Ramos (cell line): ENCODE measurements around the gene BLOC1S3.

Experiments
- in situ Hi-C: fragments of 300-500 bp; cut with MboI; formaldehyde crosslinking; loops from one replicate; pipeline ENCODE4 v1.14.3; 2022; ENCODE audit warnings: low sequenced_read_pairs; ENCODE audit not compliant: unreplicated experiment

BLOC1S3 gene

DNA sequence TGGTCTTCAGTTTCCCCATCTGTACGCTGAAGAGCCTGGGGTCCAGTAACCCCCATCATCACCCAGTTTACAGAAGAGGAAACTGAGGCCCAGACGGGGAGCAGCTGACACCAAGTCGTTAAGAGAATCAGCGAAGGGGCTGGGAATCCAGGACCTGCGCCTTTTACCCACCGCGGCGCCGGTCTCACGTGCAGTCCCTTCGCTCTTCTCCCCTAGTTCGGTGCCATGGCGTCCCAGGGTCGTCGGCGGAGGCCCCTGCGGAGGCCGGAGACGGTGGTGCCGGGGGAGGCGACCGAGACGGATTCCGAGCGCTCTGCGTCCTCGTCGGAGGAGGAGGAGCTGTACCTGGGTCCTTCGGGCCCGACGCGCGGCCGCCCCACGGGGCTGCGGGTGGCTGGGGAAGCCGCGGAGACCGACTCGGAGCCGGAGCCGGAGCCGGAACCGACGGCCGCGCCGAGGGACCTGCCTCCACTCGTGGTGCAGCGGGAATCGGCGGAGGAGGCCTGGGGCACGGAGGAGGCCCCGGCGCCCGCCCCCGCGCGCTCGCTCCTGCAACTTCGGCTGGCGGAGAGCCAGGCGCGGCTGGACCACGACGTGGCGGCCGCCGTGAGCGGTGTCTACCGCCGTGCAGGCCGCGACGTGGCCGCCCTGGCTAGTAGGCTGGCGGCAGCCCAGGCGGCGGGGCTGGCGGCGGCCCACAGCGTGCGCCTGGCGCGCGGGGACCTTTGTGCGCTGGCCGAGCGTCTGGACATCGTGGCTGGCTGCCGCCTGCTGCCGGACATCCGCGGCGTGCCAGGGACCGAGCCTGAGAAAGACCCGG, 698 bp downstream of the BLOC1S3 start:
- in situ Hi-C loops, result no loop called here

DNA sequence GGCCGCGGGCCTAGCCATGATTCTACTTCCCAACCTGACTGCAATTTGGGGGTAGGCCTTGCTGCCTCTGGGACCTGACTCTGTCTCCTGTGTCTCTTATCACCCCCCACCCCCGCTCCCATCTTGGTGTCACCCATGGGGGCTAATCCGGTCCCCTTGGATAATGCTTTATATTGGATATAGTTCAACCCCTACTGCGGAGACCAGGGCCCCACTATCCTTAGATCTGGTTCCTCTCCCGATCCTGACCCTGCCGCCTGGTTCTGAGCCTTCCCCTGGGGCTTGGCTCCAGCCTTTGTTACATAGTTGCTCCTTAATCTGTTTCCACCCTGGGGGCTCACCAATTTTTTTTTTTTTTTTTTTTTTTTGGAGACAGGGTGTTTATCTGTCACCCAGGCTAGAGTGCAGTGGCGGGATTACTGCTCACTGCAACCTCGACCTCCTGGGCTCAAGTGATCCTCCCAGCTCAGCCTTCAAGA, 1.3 kb downstream of the BLOC1S3 start:
- in situ Hi-C loops, result loop anchor here (10.0 kb wide), 1 partner anchor 275 kb away; the partner anchor contains the start of gene APOE

DNA sequence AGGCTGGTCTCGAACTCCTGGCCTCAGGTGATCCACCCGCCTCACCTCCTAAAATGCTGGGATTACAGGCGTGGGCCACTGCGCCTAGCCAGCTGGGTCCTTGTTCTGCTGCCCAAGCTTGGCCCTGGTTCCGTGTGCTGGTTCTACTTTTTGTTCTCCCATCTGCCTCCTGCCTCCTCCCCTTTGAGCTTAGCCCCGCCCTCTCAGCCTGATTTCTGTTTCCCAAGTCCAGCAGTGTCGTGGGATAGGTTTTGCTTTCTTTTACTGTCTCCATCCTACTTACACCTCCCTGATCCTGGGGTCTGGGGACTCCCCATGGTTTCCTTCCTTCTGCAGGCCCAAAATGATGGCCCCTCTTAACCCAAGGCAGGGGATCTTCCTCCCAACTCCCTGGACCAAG, 2.4 kb downstream of the BLOC1S3 start:
- in situ Hi-C loops, result loop anchor here (10.0 kb wide), 1 partner anchor 276 kb away; the partner anchor contains the start of gene APOE

DNA sequence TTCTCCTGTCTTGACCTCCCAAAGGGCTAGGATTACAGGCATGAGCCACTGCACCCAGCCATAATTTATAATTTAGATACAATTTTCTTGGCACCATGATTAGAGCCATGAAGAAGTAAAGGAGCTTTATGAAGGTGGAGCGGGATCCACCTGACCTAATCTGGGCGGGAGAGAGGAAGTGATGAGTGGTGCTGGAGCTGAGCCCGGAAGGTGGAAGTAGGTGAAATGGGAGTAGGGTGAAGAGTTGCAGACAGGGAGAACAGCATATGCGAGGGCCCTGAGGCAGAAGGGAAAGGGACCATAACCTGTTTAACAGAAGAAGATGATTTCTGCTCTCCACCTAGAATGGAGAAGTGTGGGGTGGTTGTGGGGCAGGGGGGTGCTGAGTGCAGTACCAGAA, 4.2 kb downstream of the BLOC1S3 start:
- in situ Hi-C loops, result loop anchor here (10.0 kb wide), 1 partner anchor 278 kb away; the partner anchor contains the start of gene APOE

DNA sequence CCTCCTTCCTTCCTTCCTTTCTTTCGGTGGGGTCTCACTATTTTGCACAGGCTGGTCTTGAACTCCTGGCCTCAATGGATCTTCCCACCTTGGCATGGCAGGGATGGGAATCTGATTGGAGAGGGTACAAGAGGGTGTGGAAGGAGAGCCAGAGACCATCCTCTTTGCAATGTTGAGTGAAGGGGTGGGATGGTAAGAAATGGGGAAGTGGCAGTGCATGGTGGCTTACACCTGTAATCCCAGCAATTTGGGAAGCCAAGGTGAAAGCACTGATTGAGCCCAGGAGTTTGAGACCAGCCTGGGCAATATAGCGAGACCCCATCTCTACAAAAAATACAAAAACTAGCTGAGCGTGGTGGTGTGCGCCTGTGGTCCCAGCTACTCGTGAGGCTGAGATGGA, 5.5 kb downstream of the BLOC1S3 start:
- in situ Hi-C loops, result loop anchor here (10.0 kb wide), 1 partner anchor 279 kb away; the partner anchor contains the start of gene APOE

DNA sequence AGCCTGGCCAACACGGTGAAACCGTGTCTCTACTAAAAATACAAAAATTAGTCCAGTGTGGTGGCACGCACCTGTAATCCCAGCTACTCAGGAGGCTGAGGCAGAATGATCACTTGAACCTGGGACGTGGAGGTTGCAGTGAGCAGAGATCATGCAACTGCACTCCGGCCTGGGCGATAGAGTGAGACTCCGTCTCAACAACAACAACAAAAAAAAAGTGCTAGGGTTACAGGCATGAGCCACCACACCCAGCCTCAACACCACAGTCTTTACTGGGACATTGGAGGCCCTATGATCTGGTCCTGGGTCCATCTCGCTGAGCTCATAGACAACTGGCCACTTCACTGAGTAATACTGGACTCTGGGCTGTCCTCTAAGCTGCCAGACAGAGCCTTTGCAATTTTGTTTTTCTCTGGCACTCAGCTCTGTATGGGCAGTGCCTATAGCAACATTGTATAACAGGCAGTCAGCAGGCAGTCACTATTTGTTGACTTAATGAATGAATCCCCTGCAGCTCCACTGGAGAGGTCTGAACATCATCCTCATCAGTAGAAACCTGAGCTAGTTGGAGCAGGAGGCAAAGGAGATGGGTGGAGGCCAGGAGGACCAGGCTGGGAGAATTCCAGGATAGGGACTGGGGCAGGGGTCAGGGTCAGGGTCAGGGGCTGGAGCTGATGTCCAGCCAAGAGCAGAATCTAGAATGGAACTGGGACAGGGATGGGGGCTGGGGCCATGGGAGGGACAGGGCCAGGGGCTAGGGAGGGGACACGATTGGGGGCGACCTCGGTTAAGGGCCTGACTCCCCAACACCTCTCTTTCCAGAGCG, 8.1 kb downstream of the BLOC1S3 start:
- in situ Hi-C loops, result loop anchor here (10.0 kb wide), 1 partner anchor 282 kb away; the partner anchor contains the start of gene APOE

DNA sequence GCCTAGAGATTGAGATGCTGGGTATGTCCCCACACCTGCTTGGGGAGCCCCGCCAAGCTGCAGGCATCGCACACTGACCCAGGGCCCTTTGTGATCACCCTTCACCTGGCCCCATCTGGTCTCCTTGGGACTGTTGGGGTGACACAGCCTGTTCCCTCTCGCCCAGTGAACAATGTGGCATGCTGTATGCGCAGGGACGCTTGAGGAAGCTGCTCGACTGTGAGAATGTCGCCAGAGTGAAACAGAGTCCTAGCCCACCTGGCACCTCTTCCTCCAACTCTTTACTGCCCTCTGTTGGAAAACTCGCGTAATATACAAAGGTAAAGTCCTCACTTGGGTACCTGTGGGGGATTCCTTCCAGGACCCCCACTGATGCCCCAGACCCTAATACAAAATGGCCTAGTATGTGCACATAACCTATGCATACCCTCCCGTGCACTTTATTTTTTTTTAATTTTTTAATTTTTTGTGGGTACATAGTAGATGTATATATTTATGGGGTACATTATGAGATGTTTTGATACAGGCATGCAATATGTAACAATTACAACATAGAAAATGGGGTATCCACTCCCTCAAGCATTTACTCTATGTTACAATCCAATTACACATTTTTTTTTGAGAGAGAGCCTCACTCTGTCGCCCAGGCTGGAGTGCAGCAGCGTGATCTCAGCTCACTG, 9.0 kb downstream of the BLOC1S3 start:
- in situ Hi-C loops, result loop anchor here (10.0 kb wide), 1 partner anchor 283 kb away; the partner anchor contains the start of gene APOE

DNA sequence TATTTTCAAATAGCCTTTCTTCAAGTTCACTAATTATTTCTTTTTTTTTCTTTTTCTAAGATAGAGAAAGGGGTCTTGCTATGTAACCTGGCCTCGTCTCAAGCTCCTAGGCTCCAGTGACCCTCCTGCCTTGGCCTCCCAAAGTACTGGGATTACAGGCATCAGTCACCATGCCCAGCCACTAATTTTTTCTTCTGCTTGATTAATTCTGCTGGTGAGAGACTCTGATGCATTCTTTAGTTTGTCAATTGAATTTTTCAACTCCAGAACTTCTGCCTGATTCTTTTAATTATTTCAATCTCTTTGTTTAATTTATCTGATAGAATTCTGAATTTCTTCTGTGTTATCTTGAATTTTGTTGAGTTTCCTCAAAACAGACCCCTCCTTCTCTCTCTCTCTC, 11.4 kb downstream of the BLOC1S3 start:
- in situ Hi-C loops, result loop anchor here (10.0 kb wide), 1 partner anchor 285 kb away; the partner anchor contains the start of gene APOE

DNA sequence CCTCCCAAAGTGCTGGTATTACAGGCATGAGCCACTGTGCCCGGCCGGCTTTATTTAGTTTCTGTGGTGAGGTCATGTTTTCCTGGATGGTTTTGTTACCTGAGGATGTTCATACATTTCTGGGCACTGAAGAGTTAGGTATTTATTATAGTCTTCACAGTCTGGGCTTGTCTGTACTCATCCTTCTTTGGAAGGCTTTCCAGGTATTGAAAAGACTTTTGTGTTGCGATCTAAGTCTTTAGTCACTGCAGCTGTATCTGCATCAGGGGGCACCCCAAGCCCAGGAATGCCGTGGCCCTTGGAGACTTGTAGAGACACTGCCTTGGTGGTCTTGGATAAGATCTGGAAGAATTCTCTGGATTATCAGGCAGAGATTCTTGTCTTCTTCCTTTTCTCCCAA, 12.8 kb downstream of the BLOC1S3 start:
- in situ Hi-C loops, result no loop called here

DNA sequence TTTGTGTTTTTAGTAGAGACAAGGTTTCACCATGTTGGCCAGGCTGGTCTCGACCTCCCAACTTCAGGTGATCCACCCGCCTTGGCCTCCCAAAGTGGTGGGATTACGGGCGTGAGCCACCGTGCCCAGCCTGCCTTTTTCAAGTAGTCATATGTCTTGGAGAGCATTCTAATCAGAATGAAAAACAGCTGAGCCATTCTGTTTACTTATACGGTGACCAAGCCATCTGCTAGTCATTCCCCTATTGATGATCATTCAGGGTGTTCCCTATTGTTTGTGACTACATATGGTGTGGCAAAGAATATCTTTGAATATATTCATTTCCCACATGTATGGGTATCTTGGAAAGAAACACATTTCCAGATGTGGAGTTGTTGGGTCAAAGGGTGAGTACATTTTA, 17.2 kb downstream of the BLOC1S3 start:
- in situ Hi-C loops, result no loop called here

DNA sequence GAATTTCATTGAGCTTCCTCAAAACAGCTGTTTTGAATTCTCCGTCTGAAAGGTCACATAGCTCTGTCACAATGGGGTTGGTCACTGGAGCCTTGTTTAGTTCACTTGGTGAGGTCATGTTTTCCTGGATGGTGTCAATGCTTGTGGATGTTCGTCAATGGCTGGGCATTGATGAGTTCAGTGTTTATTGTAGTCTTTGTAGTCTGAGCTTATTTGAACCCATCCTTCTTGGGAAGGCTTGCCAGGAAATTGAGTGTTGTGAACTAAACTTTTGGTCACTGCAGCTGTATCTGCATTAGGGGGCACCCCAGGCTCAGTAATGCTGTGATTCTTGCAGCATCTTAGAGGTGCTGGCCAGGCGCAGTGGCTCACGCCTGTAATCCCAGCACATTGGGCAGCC, 22.0 kb downstream of the BLOC1S3 start:
- in situ Hi-C loops, result no loop called here

DNA sequence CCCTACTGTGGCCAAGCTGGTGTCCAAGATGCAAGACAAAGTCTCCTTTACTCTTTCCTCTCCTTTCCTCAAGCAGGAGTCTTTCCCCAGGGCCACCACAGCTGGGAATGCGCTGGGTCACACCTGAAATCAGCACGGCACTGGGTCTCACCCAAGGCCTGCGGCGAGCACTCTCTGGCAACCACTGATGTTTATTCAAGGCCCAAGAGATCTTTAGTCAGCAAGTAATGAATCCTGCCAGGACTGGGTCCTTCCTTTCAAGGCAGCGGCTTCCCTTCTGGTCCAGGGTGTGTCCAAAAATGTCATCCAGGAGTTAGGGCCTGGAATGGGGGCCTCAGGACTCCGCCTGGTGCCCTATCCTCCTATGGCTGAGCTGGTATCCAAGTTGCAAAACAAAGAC, 24.1 kb downstream of the BLOC1S3 start:
- in situ Hi-C loops, result no loop called here

DNA sequence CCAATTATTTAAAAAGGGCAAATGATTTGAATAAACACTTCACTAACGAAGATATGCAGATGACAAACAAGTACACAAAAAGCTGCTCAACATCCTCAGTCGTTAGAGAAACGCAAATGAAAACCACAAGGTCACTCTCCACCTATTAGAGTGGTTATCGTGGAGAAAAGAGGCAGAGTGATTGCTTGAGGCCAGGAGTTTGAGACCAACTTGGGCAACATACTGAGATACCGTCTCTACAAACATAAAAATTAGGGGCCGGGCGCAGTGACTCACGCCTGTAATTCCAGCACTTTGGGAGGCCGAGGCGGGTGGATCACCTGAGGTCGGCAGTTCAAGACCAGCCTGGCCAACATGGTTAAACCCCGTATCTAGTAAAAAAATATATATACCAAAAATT, 27.2 kb downstream of the BLOC1S3 start:
- in situ Hi-C loops, result no loop called here

DNA sequence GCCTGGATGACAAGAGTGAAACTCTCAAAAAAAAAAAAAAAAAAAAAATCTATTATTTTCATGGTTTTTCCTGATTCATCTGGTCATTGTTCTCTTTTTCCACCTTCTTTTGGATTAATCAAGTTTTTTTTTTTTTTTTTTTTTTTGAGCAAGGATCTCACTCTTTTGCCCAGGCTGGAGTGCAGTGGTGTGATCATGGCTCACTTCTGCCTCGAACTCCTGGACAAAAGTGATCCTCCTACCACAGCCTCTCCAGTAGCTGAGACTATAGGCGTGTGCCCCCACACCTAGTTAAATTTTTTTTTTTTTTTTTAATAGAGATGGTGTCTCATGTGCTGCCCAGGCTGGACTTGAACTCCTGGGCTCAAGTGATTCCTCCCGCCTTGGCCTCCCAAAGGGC, 27.7 kb downstream of the BLOC1S3 start:
- in situ Hi-C loops, result no loop called here

DNA sequence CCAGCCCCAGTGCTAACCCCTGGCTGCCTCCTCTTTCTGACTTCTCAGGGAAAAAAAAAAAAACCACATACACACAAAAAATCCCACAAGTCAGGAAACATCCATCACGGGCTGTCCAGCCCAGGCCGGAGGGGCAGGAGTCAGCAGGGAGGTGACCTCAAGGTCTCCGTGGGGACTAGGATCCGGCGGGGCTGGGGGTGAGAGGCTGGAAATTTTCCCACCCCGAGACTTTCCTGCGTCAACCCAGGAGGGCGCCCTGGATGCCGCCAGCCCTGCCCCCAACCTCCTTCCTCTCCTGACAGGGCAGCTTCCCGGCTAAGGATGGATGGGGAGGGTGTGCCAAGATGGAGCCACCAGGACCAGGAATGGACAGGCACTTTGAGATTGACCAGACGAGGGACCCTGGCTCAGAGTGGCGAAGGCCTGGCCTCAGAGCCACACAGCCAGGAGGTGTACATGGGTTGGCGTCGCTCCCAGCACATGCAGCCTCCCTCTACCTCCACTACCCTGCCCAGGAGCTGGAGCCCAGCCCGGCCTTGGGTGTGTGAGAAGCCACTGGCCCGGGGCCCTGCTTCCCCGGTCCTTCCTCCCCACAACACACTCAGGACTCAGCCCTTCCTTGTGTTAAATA, 33.3 kb downstream of the BLOC1S3 start:
- in situ Hi-C loops, result no loop called here

DNA sequence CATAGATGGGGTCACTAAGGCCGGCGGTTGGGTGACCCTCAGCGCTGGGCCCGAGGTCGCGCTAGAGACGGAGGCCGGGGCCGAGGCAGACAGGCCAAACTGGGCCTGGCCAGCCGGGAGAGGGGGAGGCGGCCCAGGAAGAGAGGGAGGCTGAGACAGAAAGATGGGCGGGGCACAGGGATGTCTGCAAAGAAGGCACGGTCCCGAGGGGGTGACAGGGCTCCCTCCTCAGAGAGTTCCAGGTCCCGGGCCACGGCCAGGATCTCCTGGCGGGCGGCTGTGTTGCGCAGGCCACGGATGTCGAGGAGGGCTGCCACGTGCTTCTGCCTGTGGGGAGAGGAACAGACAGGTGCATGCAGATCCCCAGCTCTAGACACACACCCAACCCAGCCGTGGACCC, 34.4 kb downstream of the BLOC1S3 start:
- in situ Hi-C loops, result no loop called here

DNA sequence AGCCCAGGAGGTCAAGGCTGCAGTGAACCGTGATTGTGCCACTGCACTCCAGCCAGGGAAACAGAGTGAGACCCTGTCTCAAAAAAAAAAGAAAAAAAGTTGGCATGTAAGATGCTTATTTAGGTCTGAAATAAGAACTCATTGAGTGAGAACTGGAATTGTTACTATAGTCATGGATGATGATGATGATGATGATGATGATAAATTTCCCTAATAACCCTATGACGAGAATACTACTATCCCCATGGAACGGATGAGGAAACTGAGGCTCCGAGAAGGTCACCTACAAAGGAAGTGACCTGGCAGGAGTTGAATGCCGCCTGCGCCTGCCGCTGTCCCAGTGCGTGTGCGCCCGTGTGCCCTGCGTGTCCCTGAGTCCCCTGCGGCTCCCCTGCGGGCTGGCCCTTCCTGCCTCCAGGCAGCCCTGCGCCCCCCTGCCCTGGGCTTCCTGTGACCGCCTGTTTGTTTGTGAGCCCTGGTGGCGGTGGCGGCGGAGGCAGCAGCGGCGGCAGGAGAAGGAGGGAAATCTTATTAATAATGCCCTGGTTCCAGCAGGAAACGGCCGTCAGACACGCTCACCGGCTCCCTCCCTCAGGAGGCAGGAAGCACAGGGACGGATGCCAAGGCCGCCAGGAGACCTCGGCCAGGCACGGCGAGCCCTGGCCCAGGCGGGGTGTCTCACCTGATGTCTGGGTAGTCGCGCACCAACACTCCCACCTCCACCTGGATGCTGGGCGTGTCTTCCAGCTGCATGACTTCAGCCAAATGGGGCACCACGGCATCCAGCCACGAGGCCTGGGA, 37.0 kb downstream of the BLOC1S3 start:
- in situ Hi-C loops, result no loop called here

DNA sequence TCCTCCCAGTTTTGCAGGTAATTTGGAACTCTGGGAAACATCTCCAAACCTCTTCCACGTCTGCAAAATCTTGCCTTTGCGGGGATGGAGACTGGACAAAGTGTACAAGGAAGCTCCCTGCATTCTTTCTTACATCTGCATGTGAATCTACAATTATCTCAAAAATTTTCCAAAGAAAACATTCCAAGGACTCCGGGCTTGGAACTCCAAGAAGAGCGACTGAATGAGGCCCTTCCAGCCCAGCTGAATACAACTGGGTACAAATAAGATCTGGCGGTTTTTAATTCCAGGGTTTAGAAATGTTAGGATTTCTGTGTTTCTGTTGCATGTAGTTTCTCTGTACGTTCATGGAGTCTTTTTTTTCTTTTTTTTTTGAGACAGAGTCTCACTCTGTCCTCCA, 38.1 kb downstream of the BLOC1S3 start:
- in situ Hi-C loops, result no loop called here
